ENCODE measurements around the gene LUZP1. TPM values are rescaled to one million over a fixed set of nuclear protein-coding genes. Genes with fewer than 3 reads are reported as not detected.

Gene LUZP1
- total RNA-seq, 1 donor from 2014 or later, result 82.2 TPM

- Histone ChIP-seq H3K4me1 (ENCODE audit: insufficient read depth, low read length) (peaks cover 28% of the 10 kb centered on the region), H3K27me3 (ENCODE audit: insufficient read depth, low read length) (no peaks in the 10 kb centered on the region), H3K4me3 (ENCODE audit: insufficient read depth, low read depth, low read length) (peak overlapping the region; percentile 87), H4K20me1 (ENCODE audit: insufficient read depth, low read length) (peaks cover 54% of the 10 kb centered on the region), H3K9me3 (ENCODE audit: insufficient read depth, low read depth, low read length) (no peaks in the 10 kb centered on the region), H3K27ac (ENCODE audit: low read depth, low read length) (peak overlapping the region; percentile 96), H3K36me3 (ENCODE audit: insufficient read depth, low read length) (peaks cover 3% of the 10 kb centered on the region), H2AFZ (ENCODE audit: low read depth, low read length) (no peak overlapping the region), H3K79me2 (ENCODE audit: insufficient read depth, low read length) (peaks cover 56% of the 10 kb centered on the region), H3K9ac (ENCODE audit: low read length) (peak overlapping the region; percentile 100), H3K4me2 (ENCODE audit: low read length) (peak overlapping the region; percentile 98)
- Mint-ChIP-seq H3K9me3 (ENCODE audit: unreplicated experiment) (no peaks in the 10 kb centered on the region), H3K36me3 (ENCODE audit: low read depth, unreplicated experiment) (peaks cover 2% of the 10 kb centered on the region), H3K27me3 (ENCODE audit: low read depth, unreplicated experiment) (no peaks in the 10 kb centered on the region), H3K4me1 (ENCODE audit: low read depth, unreplicated experiment) (peaks cover 25% of the 10 kb centered on the region), H3K27ac (ENCODE audit: unreplicated experiment) (peak overlapping the region; percentile 85), H3K4me3 (ENCODE audit: unreplicated experiment) (peak overlapping the region; percentile 97)
- no peak for FAIRE-seq
- TF ChIP-seq EZH2 (IDR thresholded peaks at IDR 0.05; ENCODE audit: insufficient read depth, low read length), result no peak
- TF ChIP-seq CTCF (IDR thresholded peaks at IDR 0.05; ENCODE audit: insufficient read depth, low read depth, low read length), result peak; percentile 1
- DNase-seq (ENCODE audit: low read depth), result peak; percentile 57
These were observed 1.1 kb downstream of the LUZP1 start for GRCh38 chr1:23167353-23168078.

GRCh38 chr1:23166854-23167253 is 1.8 kb downstream of the LUZP1 start:
- Histone ChIP-seq H3K36me3 (ENCODE audit: insufficient read depth, low read length) (peaks cover 3% of the 10 kb centered on the region), H3K9me3 (ENCODE audit: insufficient read depth, low read depth, low read length) (no peaks in the 10 kb centered on the region), H3K4me1 (ENCODE audit: insufficient read depth, low read length) (peaks cover 28% of the 10 kb centered on the region), H3K79me2 (ENCODE audit: insufficient read depth, low read length) (peaks cover 62% of the 10 kb centered on the region), H2AFZ (ENCODE audit: low read depth, low read length) (no peak overlapping the region), H3K9ac (ENCODE audit: low read length) (peak overlapping the region; percentile 100), H3K27ac (ENCODE audit: low read depth, low read length) (peak overlapping the region; percentile 96), H3K27me3 (ENCODE audit: insufficient read depth, low read length) (no peaks in the 10 kb centered on the region), H3K4me2 (ENCODE audit: low read length) (peak overlapping the region; percentile 98), H4K20me1 (ENCODE audit: insufficient read depth, low read length) (peaks cover 60% of the 10 kb centered on the region), H3K4me3 (ENCODE audit: insufficient read depth, low read depth, low read length) (peak overlapping the region; percentile 87)
- peak; percentile 1 for TF ChIP-seq CTCF (IDR thresholded peaks at IDR 0.05; ENCODE audit: insufficient read depth, low read depth, low read length)
- no peak for TF ChIP-seq EZH2 (IDR thresholded peaks at IDR 0.05; ENCODE audit: insufficient read depth, low read length)
- Mint-ChIP-seq H3K27me3 (ENCODE audit: low read depth, unreplicated experiment) (no peaks in the 10 kb centered on the region), H3K9me3 (ENCODE audit: unreplicated experiment) (no peaks in the 10 kb centered on the region), H3K4me3 (ENCODE audit: unreplicated experiment) (peak overlapping the region; percentile 97), H3K36me3 (ENCODE audit: low read depth, unreplicated experiment) (peaks cover 2% of the 10 kb centered on the region), H3K4me1 (ENCODE audit: low read depth, unreplicated experiment) (peaks cover 25% of the 10 kb centered on the region), H3K27ac (ENCODE audit: unreplicated experiment) (peak overlapping the region; percentile 85)
- FAIRE-seq (no peak), DNase-seq (ENCODE audit: low read depth) (no peak)

GRCh38 chr1:23163395-23163794 is 5.3 kb downstream of the LUZP1 start:
- peaks cover 19% of the 10 kb centered on the region for H3K4me1 Mint-ChIP-seq (ENCODE audit: low read depth, unreplicated experiment)
- Histone ChIP-seq H2AFZ (ENCODE audit: low read depth, low read length) (no peak overlapping the region), H3K4me3 (ENCODE audit: insufficient read depth, low read depth, low read length) (no peak overlapping the region), H3K79me2 (ENCODE audit: insufficient read depth, low read length) (peaks cover 95% of the 10 kb centered on the region), H3K36me3 (ENCODE audit: insufficient read depth, low read length) (peaks cover 3% of the 10 kb centered on the region), H3K9me3 (ENCODE audit: insufficient read depth, low read depth, low read length) (no peaks in the 10 kb centered on the region), H3K27ac (ENCODE audit: low read depth, low read length) (no peak overlapping the region), H4K20me1 (ENCODE audit: insufficient read depth, low read length) (peaks cover 94% of the 10 kb centered on the region), H3K27me3 (ENCODE audit: insufficient read depth, low read length) (no peaks in the 10 kb centered on the region), H3K4me2 (ENCODE audit: low read length) (no peak overlapping the region), H3K4me1 (ENCODE audit: insufficient read depth, low read length) (peaks cover 21% of the 10 kb centered on the region), H3K9ac (ENCODE audit: low read length) (no peak overlapping the region)
- peaks cover 2% of the 10 kb centered on the region for H3K36me3 Mint-ChIP-seq (ENCODE audit: low read depth, unreplicated experiment)
- no peaks in the 10 kb centered on the region for H3K9me3 Mint-ChIP-seq (ENCODE audit: unreplicated experiment)
- no peaks in the 10 kb centered on the region for H3K27me3 Mint-ChIP-seq (ENCODE audit: low read depth, unreplicated experiment)
- H3K27ac Mint-ChIP-seq (ENCODE audit: unreplicated experiment), result no peak overlapping the region
- DNase-seq (ENCODE audit: low read depth), result no peak
- no peak overlapping the region for H3K4me3 Mint-ChIP-seq (ENCODE audit: unreplicated experiment)
- no peak for FAIRE-seq
- TF ChIP-seq EZH2 (IDR thresholded peaks at IDR 0.05; ENCODE audit: insufficient read depth, low read length), result no peak
- no peak for TF ChIP-seq CTCF (IDR thresholded peaks at IDR 0.05; ENCODE audit: insufficient read depth, low read depth, low read length)
